SJSA1 (cell line): ENCODE results near the gene RPGRIP1L. TPM values are rescaled to one million over a fixed set of nuclear protein-coding genes. Genes with fewer than 3 reads are reported as not detected.

Source experiments
- DNase-seq, 2 experiments: peaks; one replicate each; pipeline ENCODE4 v3.0.0-alpha.2; 2015 to 2020; ENCODE audit warnings: low spot score in 2 of 2, low read depth in 1 of 2
- H3K27ac ChIP-seq: fragments of 250-450 bp; sonication (Bioruptor Pico); 2 replicates; pipeline ENCODE4 v1.5.1; 2020; ENCODE audit warnings: mild to moderate bottlenecking, moderate library complexity
- H3K27me3 ChIP-seq: fragments of 250-450 bp; sonication (Bioruptor Pico); replicated peaks from 2 replicates; pipeline ENCODE4 v1.5.1; 2020; ENCODE audit warnings: mild to moderate bottlenecking, moderate library complexity
- H3K36me3 ChIP-seq: fragments of 250-450 bp; sonication (Bioruptor Pico); 2 replicates; pipeline ENCODE4 v1.5.1; 2020; ENCODE audit warnings: mild to moderate bottlenecking
- H3K4me1 ChIP-seq: fragments of 250-450 bp; sonication (Bioruptor Pico); replicated peaks from 2 replicates; pipeline ENCODE4 v1.6.1; 2021; ENCODE audit warnings: mild to moderate bottlenecking
- H3K4me3 ChIP-seq: fragments of 250-450 bp; sonication (Bioruptor Pico); 2 replicates; pipeline ENCODE4 v1.5.1; 2020; ENCODE audit warnings: mild to moderate bottlenecking
- H3K9me3 ChIP-seq: fragments of 250-450 bp; sonication (Bioruptor Pico); replicated peaks from 2 replicates; pipeline ENCODE4 v1.5.1; 2020; ENCODE audit warnings: mild to moderate bottlenecking
- total RNA-seq: library from RNA; depleted of rRNA; stranded (reverse); fragments of >200 nt; shearing (Covaris generic); gene quantifications from 2 replicates; pipeline ENCODE4 v1.2.3, GENCODE V29; 2014

The RPGRIP1L gene
- total RNA-seq, 1 experiment from 2014 or later: 14.6 TPM

GRCh38 chr16:53732296-53732929, 28.8 kb upstream of the RPGRIP1L start:
- Histone ChIP-seq H3K36me3 (no peaks in the 10 kb centered on the region), H3K4me1 (peaks cover 24% of the 10 kb centered on the region), H3K9me3 (no peaks in the 10 kb centered on the region), H3K4me3 (no peak overlapping the region), H3K27me3 (no peaks in the 10 kb centered on the region), H3K27ac (no peak overlapping the region)
- peak in 1 of 2 experiments; percentile 61 for DNase-seq

- Histone ChIP-seq H3K4me3 (no peak overlapping the region), H3K27ac (no peak overlapping the region), H3K9me3 (no peaks in the 10 kb centered on the region), H3K27me3 (no peaks in the 10 kb centered on the region), H3K4me1 (peaks cover 24% of the 10 kb centered on the region), H3K36me3 (no peaks in the 10 kb centered on the region)
- peak in 1 of 2 experiments; percentile 21 for DNase-seq
Measured at GRCh38 chr16:53730693-53731092, 27.0 kb upstream of the RPGRIP1L start.

- Histone ChIP-seq H3K4me1 (peaks cover 10% of the 10 kb centered on the region; the same call in 1 of the 2 replicates), H3K36me3 (no peaks in the 10 kb centered on the region), H3K27ac (no peak overlapping the region), H3K9me3 (no peaks in the 10 kb centered on the region), H3K27me3 (no peaks in the 10 kb centered on the region), H3K4me3 (no peak overlapping the region)
- DNase-seq: no peak
Measured at GRCh38 chr16:53726625-53727024, 23.0 kb upstream of the RPGRIP1L start.

GRCh38 chr16:53721017-53721416, 17.4 kb upstream of the RPGRIP1L start:
- Histone ChIP-seq H3K4me1 (no peaks in the 10 kb centered on the region), H3K36me3 (no peaks in the 10 kb centered on the region; the same call in 1 of the 2 replicates), H3K4me3 (no peak overlapping the region), H3K27ac (no peak overlapping the region), H3K27me3 (no peaks in the 10 kb centered on the region), H3K9me3 (no peaks in the 10 kb centered on the region)
- no peak for DNase-seq

- Histone ChIP-seq H3K4me3 (no peak overlapping the region), H3K27me3 (no peaks in the 10 kb centered on the region), H3K27ac (no peak overlapping the region), H3K36me3 (no peaks in the 10 kb centered on the region; the same call in 1 of the 2 replicates), H3K4me1 (no peaks in the 10 kb centered on the region), H3K9me3 (no peaks in the 10 kb centered on the region)
- DNase-seq: no peak
Measured at GRCh38 chr16:53717577-53717976, 13.9 kb upstream of the RPGRIP1L start.

GRCh38 chr16:53715023-53715384, 11.3 kb upstream of the RPGRIP1L start:
- H3K4me3 ChIP-seq: no peak overlapping the region
- H3K4me1 ChIP-seq: no peaks in the 10 kb centered on the region
- H3K27ac ChIP-seq: no peak overlapping the region
- H3K36me3 ChIP-seq: no peaks in the 10 kb centered on the region
- no peak for DNase-seq
- H3K27me3 ChIP-seq: no peaks in the 10 kb centered on the region
- no peaks in the 10 kb centered on the region for H3K9me3 ChIP-seq

- H3K27me3 ChIP-seq: no peaks in the 10 kb centered on the region
- H3K4me3 ChIP-seq: no peak overlapping the region
- no peaks in the 10 kb centered on the region for H3K36me3 ChIP-seq
- no peak overlapping the region for H3K27ac ChIP-seq
- DNase-seq: no peak
- H3K9me3 ChIP-seq: no peaks in the 10 kb centered on the region
- H3K4me1 ChIP-seq: no peaks in the 10 kb centered on the region
Measured at GRCh38 chr16:53714205-53715022, 10.8 kb upstream of the RPGRIP1L start.

- no peak for DNase-seq
- no peaks in the 10 kb centered on the region for H3K9me3 ChIP-seq
- H3K27me3 ChIP-seq: no peaks in the 10 kb centered on the region
- H3K36me3 ChIP-seq: no peaks in the 10 kb centered on the region
- no peaks in the 10 kb centered on the region for H3K4me1 ChIP-seq
- no peak overlapping the region for H3K27ac ChIP-seq
- no peak overlapping the region for H3K4me3 ChIP-seq
Measured at GRCh38 chr16:53713403-53714204, 9.9 kb upstream of the RPGRIP1L start.

GRCh38 chr16:53712065-53712464, 8.4 kb upstream of the RPGRIP1L start:
- no peak for DNase-seq
- H3K27me3 ChIP-seq: no peaks in the 10 kb centered on the region
- H3K9me3 ChIP-seq: no peaks in the 10 kb centered on the region
- no peaks in the 10 kb centered on the region for H3K4me1 ChIP-seq
- H3K4me3 ChIP-seq: no peak overlapping the region
- H3K27ac ChIP-seq: no peak overlapping the region
- no peaks in the 10 kb centered on the region; the same call in 1 of the 2 replicates for H3K36me3 ChIP-seq

GRCh38 chr16:53711390-53711789, 7.7 kb upstream of the RPGRIP1L start:
- H3K4me3 ChIP-seq: no peak overlapping the region
- no peaks in the 10 kb centered on the region for H3K4me1 ChIP-seq
- H3K27ac ChIP-seq: no peak overlapping the region
- H3K36me3 ChIP-seq: peaks cover 6% of the 10 kb centered on the region; the same call in 1 of the 2 replicates
- no peaks in the 10 kb centered on the region for H3K27me3 ChIP-seq
- no peak for DNase-seq
- H3K9me3 ChIP-seq: no peaks in the 10 kb centered on the region

GRCh38 chr16:53708490-53708889, 4.8 kb upstream of the RPGRIP1L start:
- H3K4me1 ChIP-seq: peaks cover 5% of the 10 kb centered on the region; the same call in 1 of the 2 replicates
- peaks cover 15% of the 10 kb centered on the region; the same call in 1 of the 2 replicates for H3K36me3 ChIP-seq
- no peak overlapping the region for H3K4me3 ChIP-seq
- no peaks in the 10 kb centered on the region for H3K9me3 ChIP-seq
- no peak overlapping the region for H3K27ac ChIP-seq
- H3K27me3 ChIP-seq: no peaks in the 10 kb centered on the region
- DNase-seq: no peak

GRCh38 chr16:53707671-53708070, 4.0 kb upstream of the RPGRIP1L start:
- Histone ChIP-seq H3K27me3 (no peaks in the 10 kb centered on the region), H3K4me3 (no peak overlapping the region), H3K9me3 (no peaks in the 10 kb centered on the region), H3K4me1 (peaks cover 5% of the 10 kb centered on the region; the same call in 1 of the 2 replicates), H3K27ac (no peak overlapping the region), H3K36me3 (peaks cover 15% of the 10 kb centered on the region; the same call in 1 of the 2 replicates)
- DNase-seq: no peak

GRCh38 chr16:53704445-53704813, 770 bp upstream of the RPGRIP1L start:
- peaks cover 5% of the 10 kb centered on the region; the same call in 1 of the 2 replicates for H3K4me1 ChIP-seq
- no peak for DNase-seq
- peak overlapping the region; percentile 56 for H3K4me3 ChIP-seq
- peaks cover 24% of the 10 kb centered on the region for H3K36me3 ChIP-seq
- peak overlapping the region; percentile 29 for H3K27ac ChIP-seq
- H3K27me3 ChIP-seq: no peaks in the 10 kb centered on the region
- H3K9me3 ChIP-seq: no peaks in the 10 kb centered on the region
